K562 (cell line): ENCODE measurements around the gene DUS1L. TPM values are rescaled to one million over a fixed set of nuclear protein-coding genes. Genes with fewer than 3 reads are reported as not detected.

Experiments
- ATAC-seq: fragments of 200-7000 bp; cut with Tn5 transposase; 3 replicates; pipeline ENCODE4 v1.9.1; 2020; ENCODE audit warnings: moderate library complexity
- BruUV-seq: library from RNA; stranded (reverse); fragments of 400-500 nt; replicated peaks from 2 replicates; lab custom pipeline; 2021; lab: Mats Ljungman, UMichigan
- CTCF ChIA-PET: fragments of 300-600 bp; formaldehyde crosslinking; extraction: SDS; loops from one replicate; lab custom pipeline; 2021; ENCODE audit warnings: low intra/inter-chr PET ratio; lab: Yijun Ruan, JAX
- POLR2A ChIA-PET: fragments of 300-600, 350-650 bp; sonication (Branson Sonifier 250); formaldehyde crosslinking; extraction: SDS; loops from one replicate; lab custom pipeline; 2021; ENCODE audit warnings: antibody characterized with exemption, inconsistent platforms; lab: Yijun Ruan, JAX
- DNase-seq, 4 experiments: peaks; one replicate each; pipeline versions ENCODE4 v3.0.0 to v3.0.0-alpha.2; 2011 to 2018; ENCODE audit warnings: low spot score in 3 of 4, mixed read lengths in 3 of 4; ENCODE audit errors: extremely low read depth in 1 of 4
- FAIRE-seq: peaks from 2 replicates; lab custom pipeline; 2011; peaks lifted over from hg19 to GRCh38; lab: Jason Lieb, UNC
- H2AFZ ChIP-seq: 2 replicates; pipeline ENCODE4 v1.6.0; 2011; ENCODE audit warnings: low read depth, low read length, control low read depth, inconsistent platforms
- H3K27ac ChIP-seq: fragments of 200-600 bp; 3 replicates; pipeline ENCODE4 v1.8.0; 2011; ENCODE audit warnings: low read depth, mild to moderate bottlenecking, control low read depth, inconsistent platforms, low read length, moderate library complexity, mixed read lengths; ENCODE audit errors: extremely low read depth
- H3K27me3 ChIP-seq, 2 experiments: fragments of 300-600 bp in 1 of 2; 2 replicates in 1 of 2; 3 replicates in 1 of 2; pipeline versions ENCODE4 v1.6.0 to v1.8.0; 2011; ENCODE audit warnings: inconsistent platforms in 2 of 2, low read length in 2 of 2, mild to moderate bottlenecking in 1 of 2, mixed read lengths in 1 of 2, moderate library complexity in 1 of 2; ENCODE audit not compliant: control insufficient read depth in 2 of 2, insufficient read depth in 2 of 2
- H3K36me3 ChIP-seq: fragments of 300-600 bp; 3 replicates; pipeline ENCODE4 v1.8.0; 2011; ENCODE audit warnings: mild to moderate bottlenecking, low read length, inconsistent platforms; ENCODE audit not compliant: control insufficient read depth, insufficient read depth
- H3K4me1 ChIP-seq, 2 experiments: fragments of 200-600 bp in 1 of 2; replicated peaks in 1 of 2; 2 replicates in 1 of 2; 3 replicates in 1 of 2; pipeline versions ENCODE4 v1.5.1 to v1.8.0; 2011; ENCODE audit warnings: inconsistent platforms in 2 of 2, low read length in 2 of 2, mild to moderate bottlenecking in 1 of 2, mixed read lengths in 1 of 2, moderate library complexity in 1 of 2; ENCODE audit not compliant: control insufficient read depth in 2 of 2, insufficient read depth in 2 of 2
- H3K4me2 ChIP-seq: 2 replicates; pipeline ENCODE4 v1.6.1; 2011; ENCODE audit warnings: low read length, control low read depth, inconsistent platforms, mixed read lengths; ENCODE audit not compliant: insufficient read depth
- H3K4me3 ChIP-seq: fragments of 200-600 bp; sonication (generic), shearing (Covaris generic); 2 replicates; pipeline ENCODE4 v1.5.1; 2016; ENCODE audit warnings: control low read depth, inconsistent platforms
- H3K79me2 ChIP-seq: fragments of 200-600 bp; 3 replicates; pipeline ENCODE4 v1.8.0; 2011; ENCODE audit warnings: low read length, inconsistent platforms; ENCODE audit not compliant: control insufficient read depth, insufficient read depth
- H3K9ac ChIP-seq, 2 experiments: 2 replicates each; pipeline versions ENCODE4 v1.6.0 to v1.6.1; 2011; ENCODE audit warnings: low read depth in 2 of 2, low read length in 2 of 2, control low read depth in 1 of 2, inconsistent platforms in 1 of 2, mild to moderate bottlenecking in 1 of 2, mixed read lengths in 1 of 2; ENCODE audit not compliant: insufficient read depth in 1 of 2
- H3K9me1 ChIP-seq: one replicate; pipeline ENCODE4 v1.6.0; 2011; ENCODE audit warnings: inconsistent platforms, mild to moderate bottlenecking, low read length, moderate library complexity; ENCODE audit not compliant: control insufficient read depth, insufficient read depth
- H3K9me3 ChIP-seq: replicated peaks from 2 replicates; pipeline ENCODE4 v1.5.1; 2011; ENCODE audit warnings: low read depth, low read length, inconsistent platforms; ENCODE audit not compliant: control insufficient read depth, insufficient read depth
- H4K20me1 ChIP-seq: replicated peaks from 2 replicates; pipeline ENCODE4 v1.6.1; 2011; ENCODE audit warnings: low read length, inconsistent platforms, mixed read lengths; ENCODE audit not compliant: control insufficient read depth, insufficient read depth
- BRCA1 ChIP-seq, 2 experiments: fragments of 450-650 bp in 1 of 2; sonication (generic) in 1 of 2; formaldehyde crosslinking in 1 of 2; IDR thresholded peaks; 2 replicates each; pipeline versions ENCODE4 v1.5.0 to v1.6.1; 2017 to 2020; ENCODE audit warnings: mild to moderate bottlenecking in 1 of 2, missing genetic modification reagents in 1 of 2
- E2F3 ChIP-seq: fragments of 250-450 bp; sonication (Bioruptor Pico); IDR thresholded peaks from 2 replicates; pipeline ENCODE4 v1.4.0; 2020; ENCODE audit warnings: mild to moderate bottlenecking
- ELF4 ChIP-seq: fragments of 450-650 bp; formaldehyde crosslinking; IDR thresholded peaks from 2 replicates; pipeline ENCODE4 v1.4.0; 2022; ENCODE audit warnings: missing genetic modification characterization
- ETS2 ChIP-seq: IDR thresholded peaks from 2 replicates; pipeline ENCODE4 v1.6.1; 2016; ENCODE audit warnings: borderline replicate concordance, missing genetic modification characterization, mild to moderate bottlenecking, moderate library complexity, missing compliant biosample characterization; ENCODE audit not compliant: poor library complexity, severe bottlenecking
- MCM3 ChIP-seq: fragments of 450-650 bp; IDR thresholded peaks from 2 replicates; pipeline ENCODE4 v1.6.1; 2016
- MEIS2 ChIP-seq: fragments of 450-650 bp; IDR thresholded peaks from 2 replicates; pipeline ENCODE4 v1.6.1; 2014; ENCODE audit warnings: mild to moderate bottlenecking; ENCODE audit not compliant: partially characterized antibody
- NEUROD1 ChIP-seq: fragments of 150-350 bp; IDR thresholded peaks from 2 replicates; pipeline ENCODE4 v1.6.1; 2014; ENCODE audit warnings: borderline replicate concordance, low read length, low read depth; ENCODE audit not compliant: partially characterized antibody
- NR2C1 ChIP-seq, 2 experiments: fragments of 450-650 bp; IDR thresholded peaks; 2 replicates each; pipeline ENCODE4 v1.6.1; 2017; ENCODE audit warnings: mild to moderate bottlenecking in 2 of 2, antibody characterized with exemption in 1 of 2, inconsistent platforms in 1 of 2, missing compliant biosample characterization in 1 of 2, missing genetic modification characterization in 1 of 2
- POLR2G ChIP-seq: fragments of 200-400 bp; formaldehyde crosslinking; IDR thresholded peaks from 2 replicates; pipeline ENCODE4 v1.6.1; 2017; ENCODE audit warnings: low read depth, mild to moderate bottlenecking, antibody characterized with exemption, low read length, moderate library complexity
- RBFOX2 ChIP-seq: fragments of 200-400 bp; formaldehyde crosslinking; IDR thresholded peaks from 2 replicates; pipeline ENCODE4 v1.6.1; 2017; ENCODE audit warnings: low read depth, mild to moderate bottlenecking, low read length, moderate library complexity
- RBM15 ChIP-seq: fragments of 200-400 bp; formaldehyde crosslinking; IDR thresholded peaks from 2 replicates; pipeline ENCODE4 v1.6.1; 2018; ENCODE audit warnings: mild to moderate bottlenecking, low read length, moderate library complexity; ENCODE audit not compliant: insufficient read depth
- ZNF263 ChIP-seq: sonication (generic); formaldehyde crosslinking; IDR thresholded peaks from 2 replicates; pipeline ENCODE4 v1.8.0; 2022; ENCODE audit warnings: mild to moderate bottlenecking, missing genetic modification reagents, borderline replicate concordance
- ZNF561 ChIP-seq: fragments of 450-650 bp; formaldehyde crosslinking; conservative IDR thresholded peaks from 2 replicates; pipeline ENCODE4 v1.4.0; 2020; ENCODE audit warnings: mild to moderate bottlenecking, moderate library complexity
- WGBS: fragments of 100-300 bp; shearing (Covaris generic); methylation state at CpG from one replicate; pipeline ENCODE4 v1.1.6; 2016; ENCODE audit warnings: low coverage, mixed read lengths; ENCODE audit not compliant: insufficient coverage; ENCODE audit errors: missing lambda C conversion rate; 5-methylcytosine and 5-hydroxymethylcytosine counted together
- in situ Hi-C: fragments of 300-500 bp; cut with MboI; formaldehyde crosslinking; loops from 4 replicates; pipeline ENCODE4 v1.15.0; 2018; ENCODE audit warnings: inconsistent platforms, mixed read lengths
- intact Hi-C: fragments of 100-400 bp; cut with micrococcal nuclease; formaldehyde crosslinking; loops from 2 replicates; pipeline ENCODE4 v1.14.2; 2022
- polyA plus RNA-seq, 8 experiments: library from polyadenylated mRNA; depleted of rRNA in 4 of 8; stranded (reverse) in 5 of 8; unstranded in 3 of 8; fragments of >200 nt; fragmentation: Nextera tagmentation in 2 of 8; fragmentation: Illumina TruSeq in 1 of 8; extraction: Ambion mirVana in 2 of 8; extraction: Trizol in 1 of 8; gene quantifications; 2 replicates each; pipeline versions ENCODE4 v1.2.1 to v1.2.3, GENCODE V29; 2011 to 2014; ENCODE audit warnings: inconsistent platforms in 1 of 8, missing spikeins in 1 of 8
- total RNA-seq, 7 experiments: library from RNA; depleted of rRNA in 6 of 7; stranded (reverse); fragments of >200 nt in 6 of 7; fragmentation: Illumina TruSeq in 2 of 7; extraction: Trizol in 2 of 7; gene quantifications; 2 replicates each; pipeline versions ENCODE4 v1.2.1 to v1.2.3, GENCODE V29; 2011 to 2021; ENCODE audit warnings: low replicate concordance in 1 of 7
- TF ChIP-seq, protein P1 (sequence below), 3 experiments: fragments of 200-800 bp in 1 of 3; sonication (Bioruptor generic) in 1 of 3; sonication (generic) in 1 of 3; formaldehyde crosslinking in 1 of 3; IDR thresholded peaks; 2 replicates each; pipeline versions ENCODE4 v1.6.1 to v1.8.0; 2016 to 2022; ENCODE audit warnings: mild to moderate bottlenecking in 2 of 3, missing compliant biosample characterization in 2 of 3, missing genetic modification characterization in 2 of 3, missing genetic modification reagents in 1 of 3
- TF ChIP-seq, protein P2 (sequence below): fragments of 250-450 bp; sonication (Bioruptor Pico); IDR thresholded peaks from 2 replicates; pipeline ENCODE4 v1.4.0; 2020; ENCODE audit warnings: mild to moderate bottlenecking, moderate library complexity
- TF ChIP-seq, protein P3 (sequence below): fragments of 450-650 bp; IDR thresholded peaks from one replicate; pipeline ENCODE4 v1.6.1; 2018; ENCODE audit warnings: mild to moderate bottlenecking, moderate library complexity; ENCODE audit not compliant: partially characterized antibody
- TF ChIP-seq, protein P4 (sequence below): fragments of 250-450 bp; sonication (Bioruptor Pico); IDR thresholded peaks from 2 replicates; pipeline ENCODE4 v1.8.0; 2021; ENCODE audit warnings: moderate library complexity, mild to moderate bottlenecking, inconsistent platforms

DUS1L gene
- total and polyA plus RNA-seq, 9 of the 15 experiments (the other 6 are each of a cell fraction or from before 2014, with no cell fraction given): 7.8 to 210 (median 83.9) TPM

DNA sequence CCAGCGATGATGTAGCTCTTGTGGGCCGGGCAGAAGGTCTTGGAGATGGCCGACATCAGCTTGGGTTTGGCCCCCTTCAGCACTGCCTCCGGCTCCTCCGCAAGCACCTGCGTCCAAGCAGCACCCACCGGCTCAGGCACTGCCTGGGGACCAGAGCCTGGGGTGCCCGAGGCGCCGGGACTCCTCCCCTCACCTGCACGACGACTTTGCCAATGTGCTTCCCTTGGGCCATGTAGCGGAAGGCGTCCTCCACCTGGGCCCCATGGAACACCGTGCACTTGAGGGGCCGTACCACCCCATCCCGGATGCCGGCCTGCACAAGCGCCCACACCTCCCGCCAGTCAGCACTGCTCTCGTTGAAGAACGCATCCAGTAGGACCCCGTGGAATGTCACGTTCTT lies 17.4 kb upstream of the DUS1L start (continued):
- no peak for TF ChIP-seq NEUROD1
- TF ChIP-seq, protein P1, sequence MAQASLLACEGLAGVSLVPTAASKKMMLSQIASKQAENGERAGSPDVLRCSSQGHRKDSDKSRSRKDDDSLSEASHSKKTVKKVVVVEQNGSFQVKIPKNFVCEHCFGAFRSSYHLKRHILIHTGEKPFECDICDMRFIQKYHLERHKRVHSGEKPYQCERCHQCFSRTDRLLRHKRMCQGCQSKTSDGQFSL (CRISPR knock-in tag; IDR thresholded peaks at IDR 0.05): no peak
- TF ChIP-seq, protein P1 (tag; IDR thresholded peaks at IDR 0.05): no peak
- peak; percentile 70 for TF ChIP-seq RBFOX2

DNA sequence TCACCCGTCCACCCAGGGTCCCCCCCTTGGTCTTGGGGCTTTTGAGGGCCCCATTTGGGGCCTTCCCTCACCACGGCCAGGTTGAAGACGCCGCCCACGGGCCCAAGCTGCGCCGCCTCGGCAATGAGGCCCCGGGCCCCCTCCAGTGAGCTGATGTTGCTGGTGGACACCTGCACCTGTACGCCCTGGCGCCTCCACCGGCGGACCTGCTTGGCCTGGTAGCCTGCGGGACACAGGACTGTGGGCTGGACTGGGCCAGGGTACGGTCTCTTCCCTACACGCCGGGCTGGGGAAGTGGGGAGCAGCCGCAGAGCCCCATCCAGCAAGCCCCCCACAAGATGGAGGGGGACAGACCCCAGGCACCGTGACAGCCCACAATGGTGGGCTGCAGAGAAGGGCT lies 16.9 kb upstream of the DUS1L start:
- H3K79me2 ChIP-seq: no peaks in the 10 kb centered on the region; the same call in 2 of the 3 replicates
- H3K9me1 ChIP-seq: no peaks in the 10 kb centered on the region
- ATAC-seq (no peak), FAIRE-seq (no peak), DNase-seq (no peak)
- no peaks in the 10 kb centered on the region for H3K9me3 ChIP-seq
- BruUV-seq: no TSS peak
- peaks cover 31% of the 10 kb centered on the region for H4K20me1 ChIP-seq
- peaks cover 98% of the 10 kb centered on the region; the same call in 2 of the 3 replicates for H3K36me3 ChIP-seq
- no peak overlapping the region; a peak in 1 of 4 replicates for H3K9ac ChIP-seq
- no peak overlapping the region for H3K27ac ChIP-seq
- no peak overlapping the region for H2AFZ ChIP-seq
- CTCF ChIA-PET: no interaction called here
- no peak overlapping the region for H3K4me3 ChIP-seq
- intact Hi-C loops: no loop called here
- POLR2A ChIA-PET: interaction anchor here (1.1 to 1.7 kb wide), 4 partner anchors 10 to 16 kb away, joined by 3 to 8 read pairs (median 6); partner anchors contain the start of gene FASN
- peaks cover 0 to 76% of the 10 kb centered on the region in 2 experiments; a peak in 2 of 5 replicates for H3K4me1 ChIP-seq
- H3K27me3 ChIP-seq: no peaks in the 10 kb centered on the region
- in situ Hi-C loops: no loop called here
- WGBS: 93% methylated on average over 12 of the region's 19 CpGs
- no peak overlapping the region for H3K4me2 ChIP-seq
- TF ChIP-seq BRCA1 (IDR thresholded peaks at IDR 0.05) (no peak), BRCA1 (CRISPR knock-in tag; IDR thresholded peaks at IDR 0.05) (no peak), RBM15 (no peak), POLR2G (peak; percentile 55), ELF4 (CRISPR knock-in tag) (no peak), ZNF561 (CRISPR knock-in tag) (no peak), MEIS2 (no peak), MCM3 (no peak), NR2C1 (IDR thresholded peaks at IDR 0.05) (no peak), NR2C1 (tag; IDR thresholded peaks at IDR 0.05) (no peak), ETS2 (tag) (no peak), ZNF263 (no peak), E2F3 (no peak)
- TF ChIP-seq, protein P2, sequence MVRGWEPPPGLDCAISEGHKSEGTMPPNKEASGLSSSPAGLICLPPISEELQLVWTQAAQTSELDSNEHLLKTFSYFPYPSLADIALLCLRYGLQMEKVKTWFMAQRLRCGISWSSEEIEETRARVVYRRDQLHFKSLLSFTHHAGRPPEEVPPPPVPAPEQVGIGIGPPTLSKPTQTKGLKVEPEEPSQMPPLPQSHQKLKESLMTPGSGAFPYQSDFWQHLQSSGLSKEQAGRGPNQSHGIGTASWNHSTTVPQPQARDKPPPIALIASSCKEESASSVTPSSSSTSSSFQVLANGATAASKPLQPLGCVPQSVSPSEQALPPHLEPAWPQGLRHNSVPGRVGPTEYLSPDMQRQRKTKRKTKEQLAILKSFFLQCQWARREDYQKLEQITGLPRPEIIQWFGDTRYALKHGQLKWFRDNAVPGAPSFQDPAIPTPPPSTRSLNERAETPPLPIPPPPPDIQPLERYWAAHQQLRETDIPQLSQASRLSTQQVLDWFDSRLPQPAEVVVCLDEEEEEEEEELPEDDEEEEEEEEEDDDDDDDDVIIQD (CRISPR knock-in tag): no peak
- TF ChIP-seq, protein P3, sequence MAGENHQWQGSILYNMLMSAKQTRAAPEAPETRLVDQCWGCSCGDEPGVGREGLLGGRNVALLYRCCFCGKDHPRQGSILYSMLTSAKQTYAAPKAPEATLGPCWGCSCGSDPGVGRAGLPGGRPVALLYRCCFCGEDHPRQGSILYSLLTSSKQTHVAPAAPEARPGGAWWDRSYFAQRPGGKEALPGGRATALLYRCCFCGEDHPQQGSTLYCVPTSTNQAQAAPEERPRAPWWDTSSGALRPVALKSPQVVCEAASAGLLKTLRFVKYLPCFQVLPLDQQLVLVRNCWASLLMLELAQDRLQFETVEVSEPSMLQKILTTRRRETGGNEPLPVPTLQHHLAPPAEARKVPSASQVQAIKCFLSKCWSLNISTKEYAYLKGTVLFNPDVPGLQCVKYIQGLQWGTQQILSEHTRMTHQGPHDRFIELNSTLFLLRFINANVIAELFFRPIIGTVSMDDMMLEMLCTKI: no peak
- TF ChIP-seq, protein P4, sequence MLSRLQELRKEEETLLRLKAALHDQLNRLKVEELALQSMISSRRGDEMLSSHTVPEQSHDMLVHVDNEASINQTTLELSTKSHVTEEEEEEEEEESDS (CRISPR knock-in tag): no peak
